HEK293 (cell line): ENCODE data around the gene ZFAND3.

Source experiments
- BCL11A ChIP-seq: fragments of 450-650 bp; formaldehyde crosslinking; IDR thresholded peaks from 2 replicates; pipeline ENCODE4 v1.5.1; 2016; ENCODE audit warnings: low read depth, missing biosample characterization, missing genetic modification characterization
- BCL6B ChIP-seq: fragments of 450-650 bp; formaldehyde crosslinking; IDR thresholded peaks from 2 replicates; pipeline ENCODE4 v1.5.1; 2017; ENCODE audit warnings: missing biosample characterization, missing genetic modification characterization
- GFI1B ChIP-seq: fragments of 450-650 bp; formaldehyde crosslinking; IDR thresholded peaks from 2 replicates; pipeline ENCODE4 v1.5.1; 2016; ENCODE audit warnings: missing biosample characterization, missing genetic modification characterization
- KLF10 ChIP-seq: fragments of 450-650 bp; IDR thresholded peaks from 2 replicates; pipeline ENCODE4 v1.5.1; 2018; ENCODE audit warnings: missing biosample characterization, mild to moderate bottlenecking, missing genetic modification characterization
- KLF17 ChIP-seq: fragments of 450-650 bp; formaldehyde crosslinking; IDR thresholded peaks from 2 replicates; pipeline ENCODE4 v1.5.1; 2016; ENCODE audit warnings: missing biosample characterization, missing genetic modification characterization
- KLF9 ChIP-seq: fragments of 450-650 bp; formaldehyde crosslinking; IDR thresholded peaks from 2 replicates; pipeline ENCODE4 v1.5.1; 2016; ENCODE audit warnings: missing biosample characterization, missing genetic modification characterization, low read depth
- MYNN ChIP-seq: fragments of 450-650 bp; formaldehyde crosslinking; IDR thresholded peaks from 2 replicates; pipeline ENCODE4 v1.5.1; 2016; ENCODE audit warnings: missing biosample characterization, missing genetic modification characterization, borderline replicate concordance
- OVOL3 ChIP-seq: fragments of 450-650 bp; formaldehyde crosslinking; IDR thresholded peaks from 2 replicates; pipeline ENCODE4 v1.5.1; 2016; ENCODE audit warnings: missing biosample characterization, missing genetic modification characterization
- PBX3 ChIP-seq: sonication (generic); formaldehyde crosslinking; IDR thresholded peaks from 2 replicates; pipeline ENCODE4 v1.8.1; 2022; ENCODE audit warnings: mild to moderate bottlenecking, moderate library complexity, missing genetic modification reagents
- REPIN1 ChIP-seq: fragments of 450-650 bp; formaldehyde crosslinking; IDR thresholded peaks from 2 replicates; pipeline ENCODE4 v1.5.1; 2017; ENCODE audit warnings: missing biosample characterization, missing genetic modification characterization, low read depth
- SP3 ChIP-seq: fragments of 450-650 bp; formaldehyde crosslinking; IDR thresholded peaks from 2 replicates; pipeline ENCODE4 v1.5.1; 2016; ENCODE audit warnings: missing biosample characterization, missing genetic modification characterization
- ZNF114 ChIP-seq: fragments of 450-650 bp; formaldehyde crosslinking; IDR thresholded peaks from 2 replicates; pipeline ENCODE4 v1.5.0; 2017; ENCODE audit warnings: missing biosample characterization, missing genetic modification characterization
- ZNF121 ChIP-seq: fragments of 450-650 bp; formaldehyde crosslinking; IDR thresholded peaks from 2 replicates; pipeline ENCODE4 v1.5.1; 2016; ENCODE audit warnings: missing biosample characterization, missing genetic modification characterization
- ZNF132 ChIP-seq: fragments of 450-650 bp; formaldehyde crosslinking; IDR thresholded peaks from 2 replicates; pipeline ENCODE4 v1.5.1; 2017; ENCODE audit warnings: missing biosample characterization, missing genetic modification characterization, borderline replicate concordance
- ZNF146 ChIP-seq: fragments of 450-650 bp; formaldehyde crosslinking; IDR thresholded peaks from 2 replicates; pipeline ENCODE4 v1.5.1; 2016; ENCODE audit warnings: missing biosample characterization, missing genetic modification characterization
- ZNF169 ChIP-seq: fragments of 450-650 bp; formaldehyde crosslinking; IDR thresholded peaks from 2 replicates; pipeline ENCODE4 v1.5.1; 2016; ENCODE audit warnings: missing biosample characterization, missing genetic modification characterization
- ZNF211 ChIP-seq: fragments of 450-650 bp; formaldehyde crosslinking; IDR thresholded peaks from 2 replicates; pipeline ENCODE4 v1.5.1; 2016; ENCODE audit warnings: low read depth, missing biosample characterization, missing genetic modification characterization
- ZNF280D ChIP-seq: fragments of 450-650 bp; formaldehyde crosslinking; IDR thresholded peaks from 2 replicates; pipeline ENCODE4 v1.5.1; 2016; ENCODE audit warnings: missing biosample characterization, missing genetic modification characterization
- ZNF350 ChIP-seq: fragments of 450-650 bp; formaldehyde crosslinking; IDR thresholded peaks from 2 replicates; pipeline ENCODE4 v1.5.0; 2017; ENCODE audit warnings: missing biosample characterization, mild to moderate bottlenecking, missing genetic modification characterization
- ZNF366 ChIP-seq: fragments of 450-650 bp; formaldehyde crosslinking; conservative IDR thresholded peaks from 2 replicates; pipeline ENCODE4 v1.5.1; 2016; ENCODE audit warnings: missing biosample characterization, missing genetic modification characterization
- ZNF398 ChIP-seq: fragments of 450-650 bp; formaldehyde crosslinking; IDR thresholded peaks from 2 replicates; pipeline ENCODE4 v1.5.1; 2017; ENCODE audit warnings: missing biosample characterization, missing genetic modification characterization
- ZNF48 ChIP-seq: fragments of 450-650 bp; formaldehyde crosslinking; IDR thresholded peaks from 2 replicates; pipeline ENCODE4 v1.5.1; 2016; ENCODE audit warnings: missing biosample characterization, missing genetic modification characterization
- ZNF624 ChIP-seq: fragments of 450-650 bp; formaldehyde crosslinking; IDR thresholded peaks from 2 replicates; pipeline ENCODE4 v1.5.1; 2017; ENCODE audit warnings: missing biosample characterization, missing genetic modification characterization
- ZNF670 ChIP-seq: fragments of 450-650 bp; formaldehyde crosslinking; IDR thresholded peaks from 2 replicates; pipeline ENCODE4 v1.5.1; 2016; ENCODE audit warnings: missing biosample characterization, missing genetic modification characterization, low read depth
- ZNF677 ChIP-seq: fragments of 450-650 bp; IDR thresholded peaks from 2 replicates; pipeline ENCODE4 v1.5.0; 2018; ENCODE audit warnings: missing biosample characterization, mild to moderate bottlenecking, missing genetic modification characterization, moderate library complexity
- ZSCAN5A ChIP-seq: fragments of 450-650 bp; formaldehyde crosslinking; IDR thresholded peaks from 2 replicates; pipeline ENCODE4 v1.5.1; 2016; ENCODE audit warnings: missing biosample characterization, missing genetic modification characterization
- TF ChIP-seq, protein P1 (sequence below): fragments of 450-650 bp; formaldehyde crosslinking; IDR thresholded peaks from 2 replicates; pipeline ENCODE4 v1.5.1; 2016; ENCODE audit warnings: missing biosample characterization, missing genetic modification characterization

Gene ZFAND3

DNA sequence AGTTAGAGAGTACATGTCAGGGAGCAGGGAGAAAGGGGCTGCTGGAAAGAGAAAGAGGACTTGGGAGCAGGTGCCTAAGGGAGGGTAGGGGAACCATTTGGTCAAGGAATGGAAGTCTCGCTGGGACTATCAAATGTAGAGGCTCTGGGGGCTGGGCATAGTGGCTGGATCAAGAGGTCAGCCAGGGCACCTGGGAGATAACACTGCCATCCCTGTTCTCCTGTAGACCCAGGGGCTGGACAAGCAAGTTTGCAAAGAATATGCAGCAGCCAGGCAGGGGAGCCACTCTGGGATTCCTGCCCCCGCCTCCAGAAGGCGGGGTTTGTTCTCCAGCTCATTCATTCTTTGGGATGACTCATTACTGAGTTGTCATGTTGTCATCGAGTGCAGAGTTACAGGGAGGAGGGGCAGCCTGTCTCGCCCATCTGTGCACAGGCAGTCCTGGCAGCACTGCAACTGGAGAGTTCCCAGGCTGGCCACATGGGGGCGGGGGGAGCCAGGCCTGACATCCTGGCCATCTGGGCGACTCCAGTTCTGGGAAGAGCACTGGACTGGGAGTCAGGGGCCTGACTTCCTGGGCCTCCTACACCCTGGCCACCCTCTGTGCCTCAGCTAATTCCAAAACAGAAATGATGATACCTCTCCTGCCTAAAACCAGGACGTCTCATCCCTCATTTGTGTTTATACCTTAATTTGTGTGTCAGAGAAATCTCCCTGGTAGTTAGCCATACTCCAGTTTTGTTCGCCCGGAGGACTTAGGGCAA is 28.2 kb upstream of the ZFAND3 start (continued):
- TF ChIP-seq ZNF280D (no peak), OVOL3 (tag by site-specific recombination) (no peak), ZNF169 (tag by site-specific recombination) (no peak), ZNF146 (tag by site-specific recombination) (no peak), ZNF398 (tag by site-specific recombination) (no peak), MYNN (tag by site-specific recombination) (no peak), BCL6B (no peak), KLF10 (tag by site-specific recombination) (peak; percentile 84), ZNF132 (tag by site-specific recombination) (no peak), PBX3 (0 out of 2 replicates have a peak, but pooled peaks have one; percentile 41), REPIN1 (tag by site-specific recombination) (no peak), ZNF48 (tag by site-specific recombination) (no peak), KLF9 (tag by site-specific recombination) (peak; percentile 78), ZNF677 (tag by site-specific recombination) (no peak), KLF17 (tag by site-specific recombination) (peak; percentile 86), BCL11A (peak; percentile 8; the same call in 1 of the 2 replicates), ZNF211 (tag by site-specific recombination) (no peak), ZNF366 (tag by site-specific recombination) (peak; percentile 84), ZNF114 (no peak), ZSCAN5A (tag by site-specific recombination) (no peak), GFI1B (tag by site-specific recombination) (no peak), ZNF624 (tag by site-specific recombination) (no peak), SP3 (tag by site-specific recombination) (peak; percentile 75), ZNF670 (no peak), ZNF350 (no peak), ZNF121 (tag by site-specific recombination) (peak; percentile 46; the same call in 1 of the 2 replicates)
- TF ChIP-seq, protein P1, sequence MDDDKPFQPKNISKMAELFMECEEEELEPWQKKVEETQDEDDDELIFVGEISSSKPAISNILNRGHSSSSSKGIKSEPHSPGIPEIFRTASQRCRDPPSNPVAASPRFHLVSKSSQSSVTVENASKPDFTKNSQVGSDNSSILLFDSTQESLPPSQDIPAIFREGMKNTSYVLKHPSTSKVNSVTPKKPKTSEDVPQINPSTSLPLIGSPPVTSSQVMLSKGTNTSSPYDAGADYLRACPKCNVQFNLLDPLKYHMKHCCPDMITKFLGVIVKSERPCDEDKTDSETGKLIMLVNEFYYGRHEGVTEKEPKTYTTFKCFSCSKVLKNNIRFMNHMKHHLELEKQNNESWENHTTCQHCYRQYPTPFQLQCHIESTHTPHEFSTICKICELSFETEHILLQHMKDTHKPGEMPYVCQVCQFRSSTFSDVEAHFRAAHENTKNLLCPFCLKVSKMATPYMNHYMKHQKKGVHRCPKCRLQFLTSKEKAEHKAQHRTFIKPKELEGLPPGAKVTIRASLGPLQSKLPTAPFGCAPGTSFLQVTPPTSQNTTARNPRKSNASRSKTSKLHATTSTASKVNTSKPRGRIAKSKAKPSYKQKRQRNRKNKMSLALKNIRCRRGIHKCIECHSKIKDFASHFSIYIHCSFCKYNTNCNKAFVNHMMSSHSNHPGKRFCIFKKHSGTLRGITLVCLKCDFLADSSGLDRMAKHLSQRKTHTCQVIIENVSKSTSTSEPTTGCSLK (tag by site-specific recombination) = no peak
